GM12891 (cell line): Measurements from ENCODE around the gene MRPL12.

Source experiments
- DNase-seq: peaks from one replicate; pipeline ENCODE4 v3.0.0; 2011; ENCODE audit warnings: low spot score; ENCODE audit not compliant: insufficient read length
- FAIRE-seq: peaks from 2 replicates; lab custom pipeline; 2011; peaks lifted over from hg19 to GRCh38; lab: Jason Lieb, UNC
- PAX5 ChIP-seq: IDR thresholded peaks from 2 replicates; pipeline ENCODE4 v1.6.1; 2011; ENCODE audit warnings: low read length, moderate library complexity, mild to moderate bottlenecking; ENCODE audit not compliant: insufficient read depth, severe bottlenecking
- POLR2A ChIP-seq: IDR thresholded peaks from 2 replicates; pipeline ENCODE4 v1.6.1; 2011; ENCODE audit warnings: low read depth, low read length, control low read depth
- POLR2AphosphoS5 ChIP-seq: IDR thresholded peaks from 2 replicates; pipeline ENCODE4 v1.6.1; 2011; ENCODE audit warnings: low read depth, low read length, control low read depth
- POU2F2 ChIP-seq: IDR thresholded peaks from 2 replicates; pipeline ENCODE4 v1.6.1; 2011; ENCODE audit warnings: low read depth, mild to moderate bottlenecking, control low read depth, low read length, moderate library complexity
- SPI1 ChIP-seq: IDR thresholded peaks from 2 replicates; pipeline ENCODE4 v1.6.1; 2011; ENCODE audit warnings: low read depth, low read length, control low read depth
- TAF1 ChIP-seq: IDR thresholded peaks from 2 replicates; pipeline ENCODE4 v1.6.1; 2011; ENCODE audit warnings: low read depth, low read length, control low read depth

Gene MRPL12

GRCh38 chr17:81723651-81724209 is 20.6 kb downstream of the MRPL12 start:
- TF ChIP-seq POU2F2 (no peak), POLR2A (no peak), SPI1 (no peak), POLR2AphosphoS5 (no peak), PAX5 (no peak), TAF1 (no peak)
- no peak for FAIRE-seq
- DNase-seq = no peak

GRCh38 chr17:81725439-81725838 is 22.3 kb downstream of the MRPL12 start:
- DNase-seq = no peak
- FAIRE-seq = no peak
- TF ChIP-seq SPI1 (no peak), POLR2AphosphoS5 (no peak), TAF1 (no peak), POU2F2 (no peak), PAX5 (no peak), POLR2A (no peak)

GRCh38 chr17:81726004-81726403 is 22.8 kb downstream of the MRPL12 start:
- DNase-seq = no peak
- FAIRE-seq = no peak
- TF ChIP-seq TAF1 = no peak
- no peak for TF ChIP-seq PAX5
- no peak for TF ChIP-seq POU2F2
- TF ChIP-seq POLR2AphosphoS5 = no peak
- TF ChIP-seq SPI1 = no peak
- TF ChIP-seq POLR2A = no peak

GRCh38 chr17:81727324-81728031 is 24.3 kb downstream of the MRPL12 start:
- FAIRE-seq (no peak), DNase-seq (no peak)
- no peak for TF ChIP-seq POLR2AphosphoS5
- TF ChIP-seq POU2F2 = no peak
- TF ChIP-seq SPI1 = no peak
- TF ChIP-seq TAF1 = no peak
- TF ChIP-seq PAX5 = no peak
- no peak for TF ChIP-seq POLR2A

- FAIRE-seq = peak; percentile 88
- TF ChIP-seq POU2F2 (no peak), SPI1 (no peak), POLR2A (no peak), PAX5 (no peak), TAF1 (no peak), POLR2AphosphoS5 (no peak)
- peak; percentile 96 for DNase-seq
These were observed 30.6 kb downstream of the MRPL12 start for GRCh38 chr17:81733507-81734404.

- FAIRE-seq = no peak
- TF ChIP-seq PAX5 = no peak
- no peak for DNase-seq
These were observed 31.5 kb downstream of the MRPL12 start for GRCh38 chr17:81734405-81735263.

- TF ChIP-seq TAF1 (no peak), POU2F2 (no peak), POLR2AphosphoS5 (no peak), POLR2A (no peak), SPI1 (peak; percentile 75)
- FAIRE-seq = peak; percentile 74
- DNase-seq = no peak
These were observed 32.3 kb downstream of the MRPL12 start for GRCh38 chr17:81735264-81736102.

- no peak for FAIRE-seq
- DNase-seq = no peak
- TF ChIP-seq SPI1 (no peak), POLR2A (no peak)
These were observed 35.0 kb downstream of the MRPL12 start for GRCh38 chr17:81737947-81738800.
